SK-N-SH (cell line): ENCODE results near the gene GALNT17. TPM values are rescaled to one million over a fixed set of nuclear protein-coding genes. Genes with fewer than 3 reads are reported as not detected.

Experiments used
- CTCF ChIA-PET: fragments of 300-600, 350-600 bp; formaldehyde crosslinking; extraction: SDS; loops from one replicate; lab custom pipeline; 2021; lab: Yijun Ruan, JAX
- POLR2A ChIA-PET: fragments of 350-600 bp; sonication (Branson Sonifier 250); formaldehyde crosslinking; extraction: SDS; loops from one replicate; lab custom pipeline; 2020; ENCODE audit warnings: antibody characterized with exemption, inconsistent platforms; lab: Yijun Ruan, JAX
- DNase-seq: peaks from one replicate; pipeline ENCODE4 v3.0.0; 2012
- H2AFZ ChIP-seq: fragments of 200-600 bp; sonication (generic); 2 replicates; pipeline ENCODE4 v1.8.1; 2016; ENCODE audit warnings: antibody characterized with exemption, mild to moderate bottlenecking, low read depth
- H3F3A ChIP-seq: fragments of 200-600 bp; sonication (generic); replicated peaks from 2 replicates; pipeline ENCODE3; 2016; ENCODE audit warnings: antibody characterized with exemption, mild to moderate bottlenecking; ENCODE audit not compliant: insufficient read depth
- H3K27ac ChIP-seq, 2 experiments: fragments of 200-500 bp in 1 of 2; fragments of 200-600 bp in 1 of 2; sonication (Bioruptor generic) in 1 of 2; sonication (generic), shearing (Covaris generic) in 1 of 2; 2 replicates each; pipeline versions ENCODE4 v1.5.1 to v1.6.1; 2014 to 2016; ENCODE audit warnings: low read depth in 2 of 2, inconsistent platforms in 1 of 2, low read length in 1 of 2, mild to moderate bottlenecking in 1 of 2, mixed read lengths in 1 of 2
- H3K27me3 ChIP-seq: fragments of 200-600 bp; sonication (generic), shearing (Covaris generic); 2 replicates; pipeline ENCODE4 v1.6.1; 2016; ENCODE audit warnings: mixed run types; ENCODE audit not compliant: insufficient read depth
- H3K36me3 ChIP-seq, 2 experiments: fragments of 200-500 bp in 1 of 2; fragments of 200-600 bp in 1 of 2; sonication (Bioruptor generic) in 1 of 2; sonication (generic) in 1 of 2; replicated peaks in 1 of 2; 2 replicates each; pipeline versions ENCODE3 to v1.5.1; 2014 to 2016; ENCODE audit warnings: low read length in 1 of 2, mild to moderate bottlenecking in 1 of 2; ENCODE audit not compliant: insufficient read depth in 2 of 2, control insufficient read depth in 1 of 2
- H3K4me1 ChIP-seq, 2 experiments: fragments of 200-500 bp in 1 of 2; fragments of 200-600 bp in 1 of 2; sonication (Bioruptor generic) in 1 of 2; sonication (generic), shearing (Covaris generic) in 1 of 2; 2 replicates each; pipeline versions ENCODE4 v1.5.1 to v1.6.1; 2014 to 2016; ENCODE audit warnings: low read depth in 1 of 2, low read length in 1 of 2, mixed run types in 1 of 2; ENCODE audit not compliant: insufficient read depth in 2 of 2, control insufficient read depth in 1 of 2
- H3K4me2 ChIP-seq: fragments of 200-600 bp; sonication (generic), shearing (Covaris generic); 2 replicates; pipeline ENCODE4 v1.6.1; 2017; ENCODE audit warnings: mixed run types
- H3K4me3 ChIP-seq, 2 experiments: fragments of 200-500 bp in 1 of 2; fragments of 200-600 bp in 1 of 2; sonication (Bioruptor generic) in 1 of 2; sonication (generic), shearing (Covaris generic) in 1 of 2; 2 replicates each; pipeline versions ENCODE4 v1.5.1 to v1.8.1; 2014 to 2016; ENCODE audit warnings: low read depth in 2 of 2, inconsistent platforms in 1 of 2, low read length in 1 of 2, mild to moderate bottlenecking in 1 of 2, mixed read lengths in 1 of 2, moderate library complexity in 1 of 2
- H3K79me2 ChIP-seq: fragments of 200-600 bp; sonication (generic); 2 replicates; pipeline ENCODE4 v1.8.1; 2017; ENCODE audit warnings: mild to moderate bottlenecking; ENCODE audit not compliant: insufficient read depth
- H3K9ac ChIP-seq: fragments of 200-600 bp; sonication (generic); 2 replicates; pipeline ENCODE4 v1.6.1; 2017; ENCODE audit warnings: mixed run types
- H3K9me2 ChIP-seq: fragments of 200-600 bp; sonication (generic); 2 replicates; pipeline ENCODE4 v1.6.1; 2017; ENCODE audit warnings: mixed run types
- H3K9me3 ChIP-seq: fragments of 200-600 bp; sonication (generic); 2 replicates; pipeline ENCODE4 v1.6.1; 2017; ENCODE audit warnings: mixed run types, mild to moderate bottlenecking, moderate library complexity
- H4K20me1 ChIP-seq: fragments of 200-600 bp; sonication (generic); 2 replicates; pipeline ENCODE4 v1.6.1; 2017; ENCODE audit warnings: mild to moderate bottlenecking, mixed run types; ENCODE audit not compliant: insufficient read depth
- CHD2 ChIP-seq: fragments of 150-350 bp; IDR thresholded peaks from 2 replicates; pipeline ENCODE4 v1.6.1; 2018; ENCODE audit warnings: low read length; ENCODE audit not compliant: partially characterized antibody
- EP300 ChIP-seq, 2 experiments: IDR thresholded peaks; 2 replicates each; pipeline versions ENCODE4 v1.4.0 to v1.6.1; 2012; ENCODE audit warnings: borderline replicate concordance in 1 of 2, low read depth in 1 of 2, low read length in 1 of 2
- FOSL2 ChIP-seq: IDR thresholded peaks from 2 replicates; pipeline ENCODE4 v1.4.0; 2012; ENCODE audit warnings: low read depth, mild to moderate bottlenecking, moderate library complexity, borderline replicate concordance
- FOXJ3 ChIP-seq: sonication (generic); formaldehyde crosslinking; IDR thresholded peaks from 2 replicates; pipeline ENCODE4 v1.5.1; 2020; ENCODE audit warnings: mild to moderate bottlenecking, missing genetic modification reagents
- FOXM1 ChIP-seq: IDR thresholded peaks from 2 replicates; pipeline ENCODE4 v1.4.0; 2012; ENCODE audit warnings: low read depth, mild to moderate bottlenecking
- GATA2 ChIP-seq: sonication (generic); formaldehyde crosslinking; IDR thresholded peaks from 2 replicates; pipeline ENCODE4 v1.5.0; 2020; ENCODE audit warnings: mild to moderate bottlenecking, missing genetic modification reagents
- MAX ChIP-seq: IDR thresholded peaks from 2 replicates; pipeline ENCODE4 v1.4.0; 2012; ENCODE audit warnings: low read depth
- MEF2A ChIP-seq: IDR thresholded peaks from 2 replicates; pipeline ENCODE4 v1.4.0; 2012; ENCODE audit warnings: low read depth, borderline replicate concordance
- MXI1 ChIP-seq: IDR thresholded peaks from 2 replicates; pipeline ENCODE4 v1.6.1; 2012; ENCODE audit warnings: mild to moderate bottlenecking, low read depth, low read length, improper control_type of control experiment
- POLR2AphosphoS5 ChIP-seq: IDR thresholded peaks from 2 replicates; pipeline ENCODE4 v1.6.1; 2012; ENCODE audit warnings: low read depth, low read length
- RAD21 ChIP-seq: IDR thresholded peaks from 2 replicates; pipeline ENCODE4 v1.6.1; 2012; ENCODE audit warnings: mild to moderate bottlenecking, low read length
- RCOR1 ChIP-seq: fragments of 150-350 bp; IDR thresholded peaks from 2 replicates; pipeline ENCODE4 v1.6.1; 2017; ENCODE audit warnings: antibody characterized with exemption, low read length
- RFX5 ChIP-seq: IDR thresholded peaks from 2 replicates; pipeline ENCODE4 v1.6.1; 2012; ENCODE audit warnings: mild to moderate bottlenecking, improper control_type of control experiment, low read length
- RXRA ChIP-seq: IDR thresholded peaks from 2 replicates; pipeline ENCODE4 v1.4.0; 2012; ENCODE audit warnings: low read depth, mild to moderate bottlenecking, borderline replicate concordance
- SIN3A ChIP-seq: IDR thresholded peaks from 2 replicates; pipeline ENCODE4 v1.6.1; 2012; ENCODE audit warnings: low read depth, mild to moderate bottlenecking, low read length, moderate library complexity, borderline replicate concordance
- TAF1 ChIP-seq: IDR thresholded peaks from 2 replicates; pipeline ENCODE4 v1.6.1; 2012; ENCODE audit warnings: low read depth, mild to moderate bottlenecking, low read length, moderate library complexity, borderline replicate concordance
- TEAD4 ChIP-seq: IDR thresholded peaks from 2 replicates; pipeline ENCODE4 v1.4.0; 2012; ENCODE audit warnings: mild to moderate bottlenecking, borderline replicate concordance; ENCODE audit not compliant: insufficient read depth
- WGBS: methylation state at CpG from one replicate; pipeline ENCODE4 v1.1.6; 2017; ENCODE audit warnings: low lambda C conversion rate; 5-methylcytosine and 5-hydroxymethylcytosine counted together
- polyA plus RNA-seq, 3 experiments: library from polyadenylated mRNA; depleted of rRNA; stranded (reverse); fragments of >200 nt; gene quantifications; 2 replicates each; pipeline ENCODE4 v1.2.3, GENCODE V29; 2012
- TF ChIP-seq, protein P1 (sequence below): IDR thresholded peaks from 2 replicates; pipeline ENCODE4; 2012
- TF ChIP-seq, protein P2 (sequence below): fragments of 150-350 bp; IDR thresholded peaks from 2 replicates; pipeline ENCODE4 v1.6.1; 2016; ENCODE audit warnings: mild to moderate bottlenecking, low read depth, low read length

The GALNT17 gene
- polyA plus RNA-seq, 1 of the 3 experiments (the other 2 are of a cell fraction) = not detected

GRCh38 chr7:71349682-71350481, 217.9 kb downstream of the GALNT17 start:
- no peaks in the 10 kb centered on the region for H4K20me1 ChIP-seq
- no peak for DNase-seq
- H3K4me3 ChIP-seq = no peak overlapping the region
- 0 out of 2 replicates have a peak, but pooled peaks cover 3% of the 10 kb centered on the region for H3K9me3 ChIP-seq
- no peak overlapping the region for H3K4me2 ChIP-seq
- no peak overlapping the region for H3K27ac ChIP-seq
- no peaks in the 10 kb centered on the region for H3K27me3 ChIP-seq
- ChIA-PET POLR2A (no interaction called here), CTCF (no interaction called here)
- no peaks in the 10 kb centered on the region for H3K9me2 ChIP-seq
- no peak overlapping the region for H3K9ac ChIP-seq
- TF ChIP-seq POLR2AphosphoS5 = no peak
- TF ChIP-seq, protein P1, sequence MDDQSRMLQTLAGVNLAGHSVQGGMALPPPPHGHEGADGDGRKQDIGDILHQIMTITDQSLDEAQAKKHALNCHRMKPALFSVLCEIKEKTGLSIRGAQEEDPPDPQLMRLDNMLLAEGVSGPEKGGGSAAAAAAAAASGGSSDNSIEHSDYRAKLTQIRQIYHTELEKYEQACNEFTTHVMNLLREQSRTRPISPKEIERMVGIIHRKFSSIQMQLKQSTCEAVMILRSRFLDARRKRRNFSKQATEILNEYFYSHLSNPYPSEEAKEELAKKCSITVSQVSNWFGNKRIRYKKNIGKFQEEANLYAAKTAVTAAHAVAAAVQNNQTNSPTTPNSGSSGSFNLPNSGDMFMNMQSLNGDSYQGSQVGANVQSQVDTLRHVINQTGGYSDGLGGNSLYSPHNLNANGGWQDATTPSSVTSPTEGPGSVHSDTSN = no peak
- TF ChIP-seq GATA2 (CRISPR knock-in tag) = no peak
- no peak for TF ChIP-seq SIN3A
- no peak for TF ChIP-seq MEF2A
- no peak for TF ChIP-seq RFX5
- TF ChIP-seq EP300 (IDR thresholded peaks at IDR 0.05; ENCODE audit: borderline replicate concordance in 1 of 2, low read depth in 1 of 2, low read length in 1 of 2) = no peak
- no peak for TF ChIP-seq MAX
- no peak for TF ChIP-seq CHD2
- TF ChIP-seq RCOR1 = no peak
- TF ChIP-seq, protein P2, sequence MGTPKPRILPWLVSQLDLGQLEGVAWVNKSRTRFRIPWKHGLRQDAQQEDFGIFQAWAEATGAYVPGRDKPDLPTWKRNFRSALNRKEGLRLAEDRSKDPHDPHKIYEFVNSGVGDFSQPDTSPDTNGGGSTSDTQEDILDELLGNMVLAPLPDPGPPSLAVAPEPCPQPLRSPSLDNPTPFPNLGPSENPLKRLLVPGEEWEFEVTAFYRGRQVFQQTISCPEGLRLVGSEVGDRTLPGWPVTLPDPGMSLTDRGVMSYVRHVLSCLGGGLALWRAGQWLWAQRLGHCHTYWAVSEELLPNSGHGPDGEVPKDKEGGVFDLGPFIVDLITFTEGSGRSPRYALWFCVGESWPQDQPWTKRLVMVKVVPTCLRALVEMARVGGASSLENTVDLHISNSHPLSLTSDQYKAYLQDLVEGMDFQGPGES = no peak
- TF ChIP-seq TAF1 = no peak
- no peak for TF ChIP-seq FOXJ3 (CRISPR knock-in tag)
- no peak for TF ChIP-seq TEAD4
- H3F3A ChIP-seq = no peaks in the 10 kb centered on the region
- WGBS = 24% methylated on average over 5 of the region's 5 CpGs
- no peak overlapping the region for H2AFZ ChIP-seq
- H3K79me2 ChIP-seq = no peaks in the 10 kb centered on the region
- H3K36me3 ChIP-seq = no peaks in the 10 kb centered on the region
- no peaks in the 10 kb centered on the region for H3K4me1 ChIP-seq

GRCh38 chr7:71350680-71351079, 218.7 kb downstream of the GALNT17 start:
- Histone ChIP-seq H3K27me3 (no peaks in the 10 kb centered on the region), H3K79me2 (no peaks in the 10 kb centered on the region), H3K9ac (no peak overlapping the region), H3K9me2 (no peaks in the 10 kb centered on the region), H3K4me1 (no peaks in the 10 kb centered on the region), H4K20me1 (no peaks in the 10 kb centered on the region), H3K4me2 (no peak overlapping the region), H3F3A (no peaks in the 10 kb centered on the region), H2AFZ (no peak overlapping the region), H3K27ac (no peak overlapping the region), H3K4me3 (no peak overlapping the region), H3K36me3 (no peaks in the 10 kb centered on the region), H3K9me3 (0 out of 2 replicates have a peak, but pooled peaks cover 4% of the 10 kb centered on the region)
- CTCF ChIA-PET = no interaction called here
- no peak for TF ChIP-seq SIN3A
- TF ChIP-seq RAD21 = no peak
- TF ChIP-seq MXI1 = no peak
- TF ChIP-seq FOXM1 = no peak
- TF ChIP-seq TAF1 = no peak
- no peak for TF ChIP-seq RXRA
- TF ChIP-seq FOSL2 = no peak
- no peak for DNase-seq
- POLR2A ChIA-PET = no interaction called here
- 62% methylated on average over 2 of the region's 2 CpGs for WGBS
